Endothelial cell (in vitro differentiated cells): ENCODE measurements around the gene TNIP1. TPM values are rescaled to one million over a fixed set of nuclear protein-coding genes. Genes with fewer than 3 reads are reported as not detected.

ENCODE experiments used
- DNase-seq: peaks from one replicate; pipeline ENCODE4 v3.0.0; 2021; ENCODE audit warnings: low spot score
- H3K27ac Mint-ChIP-seq: one replicate; pipeline ENCODE4 v1.8.0; 2021; ENCODE audit warnings: mixed read lengths, inconsistent platforms; ENCODE audit not compliant: unreplicated experiment
- H3K27me3 Mint-ChIP-seq: one replicate; pipeline ENCODE4 v1.8.0; 2021; ENCODE audit warnings: mild to moderate bottlenecking, moderate library complexity, mixed read lengths, inconsistent platforms; ENCODE audit not compliant: unreplicated experiment
- H3K36me3 Mint-ChIP-seq: one replicate; pipeline ENCODE4 v1.8.0; 2021; ENCODE audit warnings: mild to moderate bottlenecking, low read depth, mixed read lengths, inconsistent platforms; ENCODE audit not compliant: unreplicated experiment
- H3K4me1 Mint-ChIP-seq: one replicate; pipeline ENCODE4 v1.8.0; 2021; ENCODE audit warnings: mild to moderate bottlenecking, mixed read lengths, inconsistent platforms; ENCODE audit not compliant: unreplicated experiment
- H3K4me3 Mint-ChIP-seq: one replicate; pipeline ENCODE4 v1.8.0; 2021; ENCODE audit warnings: mild to moderate bottlenecking, mixed read lengths, inconsistent platforms; ENCODE audit not compliant: unreplicated experiment
- H3K9me3 Mint-ChIP-seq: one replicate; pipeline ENCODE4 v1.8.0; 2021; ENCODE audit warnings: mixed read lengths, inconsistent platforms; ENCODE audit not compliant: unreplicated experiment
- total RNA-seq: library from RNA; stranded (reverse); fragmentation: NEBNext Ultra II Directional; extraction: Animal tissue kit (Norgen Biotek cat#: 25700); gene quantifications from one replicate; pipeline ENCODE4 v1.2.1, GENCODE V29; 2021; ENCODE audit not compliant: unreplicated experiment
- TF ChIP-seq, protein P1 (sequence below): fragments of 200-600 bp; sonication (generic); IDR thresholded peaks from one replicate; pipeline ENCODE4 v1.5.0; 2021; ENCODE audit warnings: antibody characterized with exemption; ENCODE audit not compliant: unreplicated experiment

TNIP1 gene
- total RNA-seq, 1 donor from 2014 or later, result 76.0 TPM

DNA sequence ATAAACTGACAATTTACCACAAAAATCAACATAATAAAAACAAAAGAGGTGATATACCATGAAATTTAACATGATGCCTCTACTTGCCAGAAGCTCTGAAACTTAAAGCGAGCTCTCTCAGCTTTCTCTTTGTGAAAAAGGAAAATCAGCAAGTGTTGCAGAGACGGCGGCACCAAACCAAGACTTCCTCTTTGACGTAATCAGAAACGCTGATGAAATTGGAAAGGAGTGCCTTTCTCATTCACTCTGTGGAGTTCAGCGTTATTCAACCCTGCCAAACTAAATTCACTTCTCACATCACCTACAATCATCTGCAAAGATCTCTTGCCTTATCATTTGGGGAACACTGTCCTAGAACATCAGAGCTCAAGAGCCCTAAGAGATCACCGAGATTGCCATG is 44.6 kb upstream of the TNIP1 start:
- H3K27me3 Mint-ChIP-seq, result peaks cover 5% of the 10 kb centered on the region
- H3K9me3 Mint-ChIP-seq, result no peaks in the 10 kb centered on the region

GRCh38 chr5:151123897-151124751 is 43.3 kb upstream of the TNIP1 start:
- Mint-ChIP-seq H3K27me3 (peaks cover 5% of the 10 kb centered on the region), H3K4me3 (peak overlapping the region; percentile 62), H3K9me3 (no peaks in the 10 kb centered on the region), H3K36me3 (peaks cover 61% of the 10 kb centered on the region), H3K4me1 (peaks cover 7% of the 10 kb centered on the region), H3K27ac (no peak overlapping the region)
- TF ChIP-seq, protein P1, sequence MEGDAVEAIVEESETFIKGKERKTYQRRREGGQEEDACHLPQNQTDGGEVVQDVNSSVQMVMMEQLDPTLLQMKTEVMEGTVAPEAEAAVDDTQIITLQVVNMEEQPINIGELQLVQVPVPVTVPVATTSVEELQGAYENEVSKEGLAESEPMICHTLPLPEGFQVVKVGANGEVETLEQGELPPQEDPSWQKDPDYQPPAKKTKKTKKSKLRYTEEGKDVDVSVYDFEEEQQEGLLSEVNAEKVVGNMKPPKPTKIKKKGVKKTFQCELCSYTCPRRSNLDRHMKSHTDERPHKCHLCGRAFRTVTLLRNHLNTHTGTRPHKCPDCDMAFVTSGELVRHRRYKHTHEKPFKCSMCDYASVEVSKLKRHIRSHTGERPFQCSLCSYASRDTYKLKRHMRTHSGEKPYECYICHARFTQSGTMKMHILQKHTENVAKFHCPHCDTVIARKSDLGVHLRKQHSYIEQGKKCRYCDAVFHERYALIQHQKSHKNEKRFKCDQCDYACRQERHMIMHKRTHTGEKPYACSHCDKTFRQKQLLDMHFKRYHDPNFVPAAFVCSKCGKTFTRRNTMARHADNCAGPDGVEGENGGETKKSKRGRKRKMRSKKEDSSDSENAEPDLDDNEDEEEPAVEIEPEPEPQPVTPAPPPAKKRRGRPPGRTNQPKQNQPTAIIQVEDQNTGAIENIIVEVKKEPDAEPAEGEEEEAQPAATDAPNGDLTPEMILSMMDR, result no peak
- no peak for DNase-seq

More for the DNA sequence above, 44.6 kb upstream of the TNIP1 start:
- H3K36me3 Mint-ChIP-seq, result peaks cover 58% of the 10 kb centered on the region
- TF ChIP-seq, protein P1, result no peak
- peaks cover 11% of the 10 kb centered on the region for H3K4me1 Mint-ChIP-seq
- no peak for DNase-seq
- no peak overlapping the region for H3K4me3 Mint-ChIP-seq
- no peak overlapping the region for H3K27ac Mint-ChIP-seq

DNA sequence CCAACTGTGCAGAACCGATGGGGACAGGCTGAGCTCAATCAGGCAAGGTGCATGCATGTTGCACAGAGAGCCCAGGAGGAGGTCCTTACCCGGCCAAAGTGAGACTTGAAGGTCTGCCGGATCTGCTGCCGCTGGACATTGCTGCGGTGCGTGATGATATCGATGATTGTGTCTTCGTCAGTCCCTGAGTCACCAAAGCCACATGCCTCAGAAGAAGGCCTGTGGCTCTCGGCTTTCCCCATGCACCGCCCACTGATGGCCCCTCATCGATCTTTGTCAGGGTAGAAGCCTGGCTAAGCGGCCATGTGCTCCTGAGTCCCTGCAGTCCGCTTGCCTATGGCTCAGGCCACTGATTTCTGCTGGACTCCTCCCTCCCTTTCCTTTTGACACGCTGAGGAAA is 42.0 kb upstream of the TNIP1 start:
- peaks cover 55% of the 10 kb centered on the region for H3K36me3 Mint-ChIP-seq
- H3K9me3 Mint-ChIP-seq, result no peaks in the 10 kb centered on the region
- no peak overlapping the region for H3K4me3 Mint-ChIP-seq
- no peak for DNase-seq
- H3K4me1 Mint-ChIP-seq, result peaks cover 4% of the 10 kb centered on the region
- H3K27ac Mint-ChIP-seq, result no peak overlapping the region
- H3K27me3 Mint-ChIP-seq, result peaks cover 5% of the 10 kb centered on the region
- TF ChIP-seq, protein P1, result no peak

- Mint-ChIP-seq H3K4me1 (peaks cover 4% of the 10 kb centered on the region), H3K27ac (no peak overlapping the region), H3K36me3 (peaks cover 52% of the 10 kb centered on the region), H3K4me3 (no peak overlapping the region), H3K9me3 (no peaks in the 10 kb centered on the region), H3K27me3 (peaks cover 3% of the 10 kb centered on the region)
- DNase-seq, result no peak
- TF ChIP-seq, protein P1, result no peak
Measured at GRCh38 chr5:151121665-151122064, 40.8 kb upstream of the TNIP1 start.

- H3K27ac Mint-ChIP-seq, result no peak overlapping the region
- no peak for DNase-seq
- TF ChIP-seq, protein P1, result no peak
- H3K4me1 Mint-ChIP-seq, result peaks cover 2% of the 10 kb centered on the region
- H3K36me3 Mint-ChIP-seq, result peaks cover 49% of the 10 kb centered on the region
- H3K27me3 Mint-ChIP-seq, result peaks cover 3% of the 10 kb centered on the region
- no peaks in the 10 kb centered on the region for H3K9me3 Mint-ChIP-seq
- H3K4me3 Mint-ChIP-seq, result peak overlapping the region; percentile 74
Measured at GRCh38 chr5:151121095-151121494, 40.3 kb upstream of the TNIP1 start.
